HepG2 (cell line): ENCODE measurements around the gene CGB5. TPM values are rescaled to one million over a fixed set of nuclear protein-coding genes. Genes with fewer than 3 reads are reported as not detected.
A peak's percentile ranks its signal among the peaks of the same experiment; 100 is the strongest.

Experiments used
- ATAC-seq: fragments of 200-7000 bp; cut with Tn5 transposase; 3 replicates; pipeline ENCODE4 v1.9.1; 2020; ENCODE audit warnings: mild to moderate bottlenecking, moderate library complexity
- BruUV-seq: library from RNA; stranded (reverse); fragments of 400-500 nt; replicated peaks from 2 replicates; lab custom pipeline; 2021; lab: Mats Ljungman, UMichigan
- CTCF ChIA-PET: fragments of 300-600 bp; formaldehyde crosslinking; extraction: SDS; loops from one replicate; lab custom pipeline; 2021; ENCODE audit warnings: low total read pairs, inconsistent platforms, low intra/inter-chr PET ratio; lab: Yijun Ruan, JAX
- POLR2A ChIA-PET: fragments of 350-600 bp; sonication (Branson Sonifier 250); formaldehyde crosslinking; loops from one replicate; lab custom pipeline; 2020; ENCODE audit warnings: antibody characterized with exemption, inconsistent platforms; lab: Yijun Ruan, JAX
- DNase-seq: peaks from one replicate; pipeline ENCODE4 v3.0.0-alpha.2; 2015; ENCODE audit warnings: low spot score
- FAIRE-seq: peaks from 3 replicates; lab custom pipeline; 2011; peaks lifted over from hg19 to GRCh38; lab: Jason Lieb, UNC
- H2AFZ ChIP-seq: one replicate; pipeline ENCODE4 v1.6.1; 2011; ENCODE audit warnings: low read length, inconsistent platforms
- H3K27ac ChIP-seq: fragments of 300-600 bp; 3 replicates; pipeline ENCODE4 v1.8.0; 2011; ENCODE audit warnings: mixed run types, mild to moderate bottlenecking, mixed read lengths, low read length, inconsistent platforms; ENCODE audit not compliant: insufficient read depth; ENCODE audit errors: extremely low read length
- H3K27me3 ChIP-seq, 2 experiments: fragments of 200-600 bp in 1 of 2; 2 replicates in 1 of 2; 3 replicates in 1 of 2; pipeline versions ENCODE4 v1.6.0 to v1.8.0; 2011; ENCODE audit warnings: low read length in 2 of 2, mild to moderate bottlenecking in 2 of 2, moderate library complexity in 2 of 2, inconsistent platforms in 1 of 2; ENCODE audit not compliant: insufficient read depth in 2 of 2, control insufficient read depth in 1 of 2
- H3K36me3 ChIP-seq, 2 experiments: fragments of 200-600 bp in 1 of 2; replicated peaks in 1 of 2; 2 replicates in 1 of 2; 3 replicates in 1 of 2; pipeline versions ENCODE4 v1.5.1 to v1.8.0; 2011; ENCODE audit warnings: low read length in 2 of 2, inconsistent platforms in 1 of 2; ENCODE audit not compliant: insufficient read depth in 2 of 2, control insufficient read depth in 1 of 2
- H3K4me1 ChIP-seq: 2 replicates; pipeline ENCODE4 v1.5.1; 2012; ENCODE audit warnings: low read length, inconsistent platforms; ENCODE audit not compliant: insufficient read depth
- H3K4me2 ChIP-seq: 2 replicates; pipeline ENCODE4 v1.6.0; 2011; ENCODE audit warnings: low read depth, low read length, inconsistent platforms
- H3K4me3 ChIP-seq, 3 experiments: fragments of 200-600 bp in 1 of 3; sonication (generic), shearing (Covaris generic) in 1 of 3; replicated peaks in 1 of 3; 2 replicates each; pipeline ENCODE4 v1.5.1; 2011 to 2016; ENCODE audit warnings: low read length in 3 of 3, inconsistent platforms in 2 of 3, low read depth in 2 of 3, mild to moderate bottlenecking in 2 of 3, control low read depth in 1 of 3, mixed read lengths in 1 of 3; ENCODE audit not compliant: insufficient read depth in 1 of 3
- H3K79me2 ChIP-seq: one replicate; pipeline ENCODE4 v1.6.1; 2011; ENCODE audit warnings: low read length, inconsistent platforms; ENCODE audit not compliant: insufficient read depth
- H3K9ac ChIP-seq: 2 replicates; pipeline ENCODE4 v1.6.0; 2011; ENCODE audit warnings: mild to moderate bottlenecking, low read depth, low read length, inconsistent platforms; ENCODE audit not compliant: insufficient read depth
- H3K9me3 ChIP-seq: 2 replicates; pipeline ENCODE4 v1.5.1; 2012; ENCODE audit warnings: mild to moderate bottlenecking, low read length
- H4K20me1 ChIP-seq: 2 replicates; pipeline ENCODE4 v1.6.0; 2011; ENCODE audit warnings: inconsistent platforms, mild to moderate bottlenecking, low read length, moderate library complexity; ENCODE audit not compliant: insufficient read depth
- CREB1 ChIP-seq, 2 experiments: fragments of 450-650 bp in 1 of 2; IDR thresholded peaks; 2 replicates each; pipeline ENCODE4 v1.6.1; 2016 to 2017; ENCODE audit warnings: control low read depth in 1 of 2, mild to moderate bottlenecking in 1 of 2, missing compliant biosample characterization in 1 of 2, missing genetic modification characterization in 1 of 2
- FOSL2 ChIP-seq: sonication (generic); formaldehyde crosslinking; IDR thresholded peaks from 2 replicates; pipeline ENCODE4 v1.4.0; 2020; ENCODE audit warnings: missing genetic modification reagents
- FOXP1 ChIP-seq, 2 experiments: fragments of 450-650 bp in 1 of 2; IDR thresholded peaks; 2 replicates each; pipeline ENCODE4 v1.6.1; 2017 to 2018; ENCODE audit warnings: antibody characterized with exemption in 1 of 2
- NR2C2 ChIP-seq: sonication (generic); formaldehyde crosslinking; IDR thresholded peaks from 2 replicates; pipeline ENCODE4 v1.4.0; 2020; ENCODE audit warnings: missing genetic modification reagents, mild to moderate bottlenecking, moderate library complexity, borderline replicate concordance
- NR2F1 ChIP-seq, 2 experiments: fragments of 450-650 bp in 1 of 2; formaldehyde crosslinking in 1 of 2; IDR thresholded peaks; 2 replicates each; pipeline versions ENCODE4 v1.5.0 to v1.6.1; 2016 to 2020; ENCODE audit warnings: mild to moderate bottlenecking in 1 of 2, missing compliant biosample characterization in 1 of 2, missing genetic modification reagents in 1 of 2, moderate library complexity in 1 of 2
- NRL ChIP-seq: sonication (generic); formaldehyde crosslinking; IDR thresholded peaks from 2 replicates; pipeline ENCODE4 v1.5.0; 2020; ENCODE audit warnings: missing genetic modification reagents, mild to moderate bottlenecking, moderate library complexity, borderline replicate concordance
- SKI ChIP-seq: fragments of 450-650 bp; IDR thresholded peaks from one replicate; pipeline ENCODE4 v1.6.1; 2018; ENCODE audit warnings: mild to moderate bottlenecking; ENCODE audit not compliant: partially characterized antibody
- ZNF737 ChIP-seq: sonication (generic); formaldehyde crosslinking; IDR thresholded peaks from 2 replicates; pipeline ENCODE4 v1.5.0; 2020; ENCODE audit warnings: missing genetic modification reagents, mild to moderate bottlenecking, borderline replicate concordance
- WGBS: methylation state at CpG from one replicate; pipeline ENCODE4 v1.1.6; 2017; ENCODE audit warnings: low lambda C conversion rate; 5-methylcytosine and 5-hydroxymethylcytosine counted together
- in situ Hi-C: cut with HindIII; loops from 2 replicates; pipeline ENCODE4 v1.10.0; 2017; ENCODE audit warnings: low pct_unique_long_range_greater_than_20kb; ENCODE audit not compliant: extremely low pct_ligation_motif_present
- intact Hi-C: fragments of 100-400 bp; cut with micrococcal nuclease; formaldehyde crosslinking; loops from one replicate; pipeline ENCODE4 v1.10.0; 2022; ENCODE audit not compliant: unreplicated experiment
- polyA plus RNA-seq, 8 experiments: library from polyadenylated mRNA; depleted of rRNA in 3 of 8; stranded (reverse) in 7 of 8; unstranded in 1 of 8; fragments of >200 nt; fragmentation: Illumina TruSeq in 4 of 8; extraction: Trizol in 4 of 8; gene quantifications; 2 replicates each; pipeline versions ENCODE4 v1.2.1 to v1.2.3, GENCODE V29; 2011 to 2016; ENCODE audit warnings: low read depth in 4 of 8, missing spikeins in 1 of 8, mixed read lengths in 1 of 8; ENCODE audit not compliant: insufficient read depth in 1 of 8
- total RNA-seq, 5 experiments: library from RNA; depleted of rRNA; stranded (reverse); fragments of >200 nt; fragmentation: Illumina TruSeq; extraction: Trizol; gene quantifications; 2 replicates each; pipeline ENCODE4 v1.2.3, GENCODE V29; 2016; ENCODE audit warnings: low read depth in 1 of 5
- TF ChIP-seq, protein P1 (sequence below): sonication (generic); formaldehyde crosslinking; IDR thresholded peaks from 2 replicates; pipeline ENCODE4 v1.4.0; 2020; ENCODE audit warnings: mild to moderate bottlenecking, missing genetic modification reagents
- TF ChIP-seq, protein P2 (sequence below): fragments of 450-650 bp; IDR thresholded peaks from 2 replicates; pipeline ENCODE4 v1.6.1; 2016

The CGB5 gene
- total and polyA plus RNA-seq, 2 of the 13 experiments (the other 11 are each of a cell fraction or from before 2014, with no cell fraction given), result not detected

DNA sequence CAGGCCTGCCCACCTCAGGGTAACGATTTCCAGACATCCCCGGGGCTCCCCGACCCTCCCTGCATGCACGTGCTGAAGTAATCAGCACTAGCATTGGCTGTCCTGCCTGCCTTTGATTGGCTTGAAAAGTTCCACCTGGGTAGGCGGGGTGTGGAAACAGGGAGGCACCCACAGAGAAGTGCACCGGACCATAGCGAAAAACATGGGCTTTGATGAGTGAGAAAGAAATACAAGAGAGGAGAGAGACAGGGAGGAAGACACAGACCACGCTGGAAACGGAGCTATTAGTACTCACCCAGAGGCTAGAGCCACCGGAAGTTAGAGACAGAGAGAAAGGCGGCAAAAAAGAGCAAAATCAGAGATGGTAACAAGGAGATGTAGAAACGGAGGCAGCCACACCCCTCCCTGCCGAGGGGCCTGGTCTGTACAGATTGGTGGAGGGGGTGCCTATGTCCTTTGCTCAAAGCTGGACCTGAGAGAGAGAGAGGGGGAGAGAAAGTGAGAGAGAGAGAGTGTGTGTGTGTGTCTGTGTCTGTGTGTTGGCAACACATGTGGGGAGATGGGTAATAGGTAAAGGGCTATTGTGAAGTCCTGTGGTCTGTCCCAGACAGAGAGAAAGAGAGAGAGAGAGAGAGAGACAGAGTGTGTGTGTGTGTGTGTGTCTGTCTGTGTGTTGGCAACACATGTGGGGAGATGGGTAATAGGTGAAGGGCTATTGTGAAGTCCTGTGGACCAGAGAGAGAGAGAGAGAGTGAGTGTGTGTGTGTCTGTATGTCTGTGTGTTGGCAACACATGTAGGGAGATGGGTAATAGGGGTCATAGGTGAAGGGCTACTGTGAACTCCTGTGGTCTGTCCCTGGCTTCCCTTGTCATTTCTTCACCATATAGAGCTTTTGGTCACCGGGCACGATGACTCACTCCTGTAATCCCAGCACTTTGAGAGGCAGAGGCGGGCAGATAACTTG, 22.4 kb upstream of the CGB5 start:
- H3K9me3 ChIP-seq, result no peaks in the 10 kb centered on the region
- no peak overlapping the region for H3K9ac ChIP-seq
- no TSS peak for BruUV-seq
- ChIA-PET POLR2A (interaction anchor here (1.2 kb wide), 1 partner anchor 28 kb away, joined by 4 read pairs; the partner anchor contains the start of genes GYS1 and RUVBL2), CTCF (no interaction called here)
- H3K27ac ChIP-seq, result no peak overlapping the region
- ATAC-seq, result no peak
- intact Hi-C loops (no loop called here), in situ Hi-C loops (no loop called here)
- DNase-seq, result peak; percentile 23
- 14% methylated on average over 16 of the region's 16 CpGs for whole genome bisulfite sequencing
- no peaks in the 10 kb centered on the region for H4K20me1 ChIP-seq
- H3K4me3 ChIP-seq, result no peak overlapping the region
- TF ChIP-seq, protein P1, sequence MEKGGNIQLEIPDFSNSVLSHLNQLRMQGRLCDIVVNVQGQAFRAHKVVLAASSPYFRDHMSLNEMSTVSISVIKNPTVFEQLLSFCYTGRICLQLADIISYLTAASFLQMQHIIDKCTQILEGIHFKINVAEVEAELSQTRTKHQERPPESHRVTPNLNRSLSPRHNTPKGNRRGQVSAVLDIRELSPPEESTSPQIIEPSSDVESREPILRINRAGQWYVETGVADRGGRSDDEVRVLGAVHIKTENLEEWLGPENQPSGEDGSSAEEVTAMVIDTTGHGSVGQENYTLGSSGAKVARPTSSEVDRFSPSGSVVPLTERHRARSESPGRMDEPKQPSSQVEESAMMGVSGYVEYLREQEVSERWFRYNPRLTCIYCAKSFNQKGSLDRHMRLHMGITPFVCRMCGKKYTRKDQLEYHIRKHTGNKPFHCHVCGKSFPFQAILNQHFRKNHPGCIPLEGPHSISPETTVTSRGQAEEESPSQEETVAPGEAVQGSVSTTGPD (CRISPR knock-in tag), result no peak
- peak; percentile 43 for TF ChIP-seq SKI
- 0 out of 2 replicates have a peak, but pooled peaks have one; percentile 11 for TF ChIP-seq FOXP1 (IDR thresholded peaks at IDR 0.05)
- no peak for TF ChIP-seq FOXP1 (CRISPR knock-in tag; IDR thresholded peaks at IDR 0.05)
- TF ChIP-seq NR2F1 (CRISPR knock-in tag; IDR thresholded peaks at IDR 0.05), result peak in 1 of 2 experiments; percentile 63; a peak in 2 of 4 replicates
- peak; percentile 64 for TF ChIP-seq FOSL2
- TF ChIP-seq CREB1 (IDR thresholded peaks at IDR 0.05), result 0 out of 2 replicates have a peak, but pooled peaks have one; percentile 15
- no peak for TF ChIP-seq CREB1 (CRISPR knock-in tag; IDR thresholded peaks at IDR 0.05)
- TF ChIP-seq, protein P2, sequence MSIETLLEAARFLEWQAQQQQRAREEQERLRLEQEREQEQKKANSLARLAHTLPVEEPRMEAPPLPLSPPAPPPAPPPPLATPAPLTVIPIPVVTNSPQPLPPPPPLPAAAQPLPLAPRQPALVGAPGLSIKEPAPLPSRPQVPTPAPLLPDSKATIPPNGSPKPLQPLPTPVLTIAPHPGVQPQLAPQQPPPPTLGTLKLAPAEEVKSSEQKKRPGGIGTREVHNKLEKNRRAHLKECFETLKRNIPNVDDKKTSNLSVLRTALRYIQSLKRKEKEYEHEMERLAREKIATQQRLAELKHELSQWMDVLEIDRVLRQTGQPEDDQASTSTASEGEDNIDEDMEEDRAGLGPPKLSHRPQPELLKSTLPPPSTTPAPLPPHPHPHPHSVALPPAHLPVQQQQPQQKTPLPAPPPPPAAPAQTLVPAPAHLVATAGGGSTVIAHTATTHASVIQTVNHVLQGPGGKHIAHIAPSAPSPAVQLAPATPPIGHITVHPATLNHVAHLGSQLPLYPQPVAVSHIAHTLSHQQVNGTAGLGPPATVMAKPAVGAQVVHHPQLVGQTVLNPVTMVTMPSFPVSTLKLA, result peak; percentile 10; the same call in 1 of the 2 replicates
- TF ChIP-seq NRL (CRISPR knock-in tag), result no peak
- 0 out of 2 replicates have a peak, but pooled peaks have one; percentile 22 for TF ChIP-seq NR2C2 (CRISPR knock-in tag)
- TF ChIP-seq ZNF737 (CRISPR knock-in tag), result no peak
- FAIRE-seq, result no peak
- no peaks in the 10 kb centered on the region; a peak in 1 of 5 replicates for H3K36me3 ChIP-seq
- no peak overlapping the region for H3K4me2 ChIP-seq
- no peak overlapping the region for H2AFZ ChIP-seq
- peaks cover 27% of the 10 kb centered on the region for H3K4me1 ChIP-seq
- H3K27me3 ChIP-seq, result peaks cover 0 to 25% of the 10 kb centered on the region in 2 experiments; a peak in 3 of 5 replicates
- H3K79me2 ChIP-seq, result no peaks in the 10 kb centered on the region
